GM12878 (cell line): ENCODE results near the gene KCNH6. TPM values are rescaled to one million over a fixed set of nuclear protein-coding genes. Genes with fewer than 3 reads are reported as not detected.

Experiments used
- ATAC-seq: fragments of 200-7000 bp; cut with Tn5 transposase; 3 replicates; pipeline ENCODE4 v1.9.1; 2020; ENCODE audit warnings: mild to moderate bottlenecking, moderate library complexity
- BruUV-seq: library from RNA; stranded (reverse); fragments of 400-500 nt; replicated peaks from 2 replicates; lab custom pipeline; 2021; lab: Mats Ljungman, UMichigan
- CTCF ChIA-PET: fragments of 300-600 bp; sonication (Branson Sonifier 250); formaldehyde crosslinking; extraction: SDS; loops from one replicate; lab custom pipeline; 2021; ENCODE audit warnings: inconsistent platforms; lab: Yijun Ruan, JAX
- POLR2A ChIA-PET: fragments of 350-600 bp; formaldehyde crosslinking; extraction: SDS; loops from one replicate; lab custom pipeline; 2021; ENCODE audit warnings: inconsistent platforms; lab: Charles Lee
- RAD21 ChIA-PET: fragments of 300-600 bp; sonication (Branson Sonifier 250); formaldehyde crosslinking; loops from one replicate; lab custom pipeline; 2023; ENCODE audit warnings: antibody characterized with exemption; ENCODE audit not compliant: unreplicated experiment; lab: Charles Lee
- SMC1A ChIA-PET: fragments of 300-600 bp; sonication (Branson Sonifier 250); formaldehyde crosslinking; loops from one replicate; lab custom pipeline; 2023; ENCODE audit not compliant: unreplicated experiment, uncharacterized antibody; lab: Charles Lee
- DNase-seq: peaks from one replicate; pipeline ENCODE4 v3.0.0-alpha.2; 2011; ENCODE audit warnings: low read depth, low spot score
- FAIRE-seq: peaks from 3 replicates; lab custom pipeline; 2011; peaks lifted over from hg19 to GRCh38; lab: Jason Lieb, UNC
- H2AFZ ChIP-seq: 2 replicates; pipeline ENCODE4 v1.6.0; 2011; ENCODE audit warnings: low read depth, low read length, control low read depth; ENCODE audit not compliant: control insufficient read depth
- H3K27ac ChIP-seq: 2 replicates; pipeline ENCODE4 v1.5.1; 2011; ENCODE audit warnings: control low read depth; ENCODE audit not compliant: control insufficient read depth, insufficient read depth
- H3K27me3 ChIP-seq, 2 experiments: replicated peaks in 1 of 2; 2 replicates each; pipeline versions ENCODE4 v1.6.0 to v1.6.1; 2011; ENCODE audit warnings: low read length in 1 of 2; ENCODE audit not compliant: control insufficient read depth in 2 of 2, insufficient read depth in 2 of 2
- H3K36me3 ChIP-seq, 2 experiments: 2 replicates each; pipeline ENCODE4 v1.5.1; 2011; ENCODE audit warnings: low read length in 1 of 2; ENCODE audit not compliant: control insufficient read depth in 2 of 2, insufficient read depth in 2 of 2
- H3K4me1 ChIP-seq: 2 replicates; pipeline ENCODE4 v1.6.1; 2011; ENCODE audit warnings: mild to moderate bottlenecking, low read length, moderate library complexity, mixed read lengths; ENCODE audit not compliant: control insufficient read depth, insufficient read depth
- H3K4me2 ChIP-seq: 2 replicates; pipeline ENCODE4 v1.6.0; 2011; ENCODE audit warnings: control low read depth; ENCODE audit not compliant: control insufficient read depth, insufficient read depth
- H3K4me3 ChIP-seq: fragments of 200-600 bp; sonication (generic); 2 replicates; pipeline ENCODE4 v1.5.1; 2016
- H3K79me2 ChIP-seq: 2 replicates; pipeline ENCODE4 v1.6.0; 2011; ENCODE audit warnings: low read length; ENCODE audit not compliant: control insufficient read depth, insufficient read depth
- H3K9ac ChIP-seq: 2 replicates; pipeline ENCODE4 v1.8.0; 2011; ENCODE audit warnings: low read length, control low read depth, mixed read lengths; ENCODE audit not compliant: control insufficient read depth, insufficient read depth
- H3K9me3 ChIP-seq: replicated peaks from 3 replicates; pipeline ENCODE4 v1.5.1; 2011; ENCODE audit warnings: mild to moderate bottlenecking, low read length; ENCODE audit not compliant: control insufficient read depth, insufficient read depth
- H4K20me1 ChIP-seq: 2 replicates; pipeline ENCODE4 v1.6.0; 2011; ENCODE audit not compliant: control insufficient read depth, insufficient read depth
- EZH2 ChIP-seq: IDR thresholded peaks from 2 replicates; pipeline ENCODE4 v1.6.1; 2012; ENCODE audit warnings: low read depth, mild to moderate bottlenecking, control low read depth, inconsistent platforms, low read length, borderline replicate concordance; ENCODE audit not compliant: control insufficient read depth
- HCFC1 ChIP-seq: fragments of 150-350 bp; IDR thresholded peaks from 2 replicates; pipeline ENCODE4 v1.6.1; 2014; ENCODE audit warnings: low read length
- PAX5 ChIP-seq: IDR thresholded peaks from 2 replicates; pipeline ENCODE4 v1.6.1; 2011; ENCODE audit warnings: low read depth, low read length, borderline replicate concordance
- YY1 ChIP-seq: IDR thresholded peaks from 2 replicates; pipeline ENCODE4 v1.6.1; 2011; ENCODE audit warnings: low read depth, mild to moderate bottlenecking, low read length
- WGBS: methylation state at CpG from one replicate; pipeline ENCODE4 v1.1.6; 2016; ENCODE audit warnings: low lambda C conversion rate; ENCODE audit not compliant: insufficient replicate concordance, insufficient coverage; ENCODE audit errors: missing lambda C conversion rate; 5-methylcytosine and 5-hydroxymethylcytosine counted together
- in situ Hi-C: fragments of 300-500 bp; cut with MboI; formaldehyde crosslinking; loops from 9 replicates; pipeline ENCODE4 v1.14.3; 2018; ENCODE audit warnings: mixed read lengths
- intact Hi-C: fragments of 100-400 bp; cut with micrococcal nuclease; formaldehyde crosslinking; loops from one replicate; pipeline ENCODE4 v1.14.2; 2022; ENCODE audit not compliant: unreplicated experiment
- polyA plus RNA-seq, 11 experiments: library from polyadenylated mRNA; depleted of rRNA in 4 of 11; unstranded in 6 of 11; stranded (reverse) in 5 of 11; fragments of >200 nt; fragmentation: Nextera tagmentation in 4 of 11; fragmentation: Illumina TruSeq in 1 of 11; extraction: Ambion mirVana in 4 of 11; extraction: Trizol in 1 of 11; gene quantifications; 1 replicate in 1 of 11; 2 replicates in 10 of 11; pipeline versions ENCODE4 v1.2.1 to v1.2.3, GENCODE V29; 2011 to 2016; ENCODE audit warnings: inconsistent platforms in 2 of 11, missing spikeins in 2 of 11, low read depth in 1 of 11
- total RNA-seq, 4 experiments: library from RNA; depleted of rRNA in 3 of 4; stranded (reverse); fragments of >200 nt in 3 of 4; fragmentation: Illumina TruSeq in 1 of 4; extraction: Trizol in 1 of 4; gene quantifications; 2 replicates each; pipeline versions ENCODE4 v1.2.1 to v1.2.3, GENCODE V29; 2013 to 2021
- TF ChIP-seq, protein P1 (sequence below): IDR thresholded peaks from 2 replicates; pipeline ENCODE4 v1.6.1; 2011; ENCODE audit warnings: low read depth, low read length, improper control_type of control experiment, borderline replicate concordance

The KCNH6 gene
- total and polyA plus RNA-seq, 10 of the 15 experiments (the other 5 are each of a cell fraction or from before 2014, with no cell fraction given) = not detected

DNA sequence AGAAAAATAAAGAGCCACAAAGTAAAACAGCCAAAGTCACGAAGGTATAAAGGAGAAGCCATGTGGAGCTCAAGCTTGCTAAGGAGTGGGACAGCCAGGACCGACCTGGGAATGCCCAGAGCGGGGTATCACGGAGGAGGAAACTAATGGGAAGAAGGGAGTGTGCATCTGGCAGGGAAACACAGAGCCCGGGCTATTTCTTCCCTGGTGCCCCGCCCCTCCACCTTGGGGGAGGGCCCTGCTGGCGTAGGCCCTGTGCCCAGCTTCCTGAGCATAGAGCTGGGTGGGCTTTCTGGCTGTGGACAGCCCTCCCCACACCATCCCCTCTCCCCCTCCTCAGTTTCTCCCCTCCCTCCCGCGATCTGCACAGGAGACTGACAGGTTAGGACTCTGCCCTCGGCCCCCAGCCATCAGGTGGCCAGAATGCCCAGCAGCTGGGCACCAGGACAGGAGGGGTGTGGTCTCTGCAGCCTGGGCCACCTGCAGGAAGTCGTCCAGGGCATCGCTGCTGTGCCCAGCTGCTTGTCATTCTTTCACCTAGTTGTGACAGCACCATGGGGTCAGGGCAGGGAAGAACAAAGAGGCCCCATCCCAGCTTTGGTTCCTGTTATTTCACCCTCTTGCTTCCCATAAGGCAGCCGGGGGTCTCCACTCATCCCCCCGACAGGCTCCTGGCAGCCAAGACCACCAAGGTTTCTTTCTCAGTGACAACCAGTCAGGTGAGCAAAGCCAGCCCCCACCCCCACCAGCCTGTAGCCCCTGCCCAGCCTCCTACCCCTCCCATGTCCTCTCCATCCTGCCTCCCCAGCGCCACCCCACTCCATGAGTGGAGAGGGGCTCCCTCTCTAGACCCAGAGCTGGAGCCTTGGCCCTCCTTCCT is 20.0 kb downstream of the KCNH6 start:
- H3K79me2 ChIP-seq = no peaks in the 10 kb centered on the region
- ChIA-PET POLR2A (interaction anchor here (1.3 kb wide), 1 partner anchor 11 kb away, joined by 3 read pairs; no protein-coding TSS in a partner anchor), CTCF (interaction anchor here (0.9 kb wide), 1 partner anchor 69 kb away, joined by 4 read pairs; no protein-coding TSS in a partner anchor), SMC1A (interaction anchor here (0.9 kb wide), 1 partner anchor 20 kb away, joined by 3 read pairs; no protein-coding TSS in a partner anchor), RAD21 (no interaction called here)
- no peak overlapping the region for H3K27ac ChIP-seq
- no peak overlapping the region for H3K4me3 ChIP-seq
- H3K4me1 ChIP-seq = no peaks in the 10 kb centered on the region
- DNase-seq (no peak), FAIRE-seq (no peak), ATAC-seq (no peak)
- no peak overlapping the region for H3K4me2 ChIP-seq
- 30% methylated on average over 13 of the region's 15 CpGs for WGBS
- H2AFZ ChIP-seq = no peak overlapping the region
- no peaks in the 10 kb centered on the region for H4K20me1 ChIP-seq
- in situ Hi-C loops = no loop called here
- intact Hi-C loops = no loop called here
- BruUV-seq = no TSS peak
- TF ChIP-seq HCFC1 (no peak), PAX5 (no peak), EZH2 (no peak), YY1 (no peak)
- TF ChIP-seq, protein P1, sequence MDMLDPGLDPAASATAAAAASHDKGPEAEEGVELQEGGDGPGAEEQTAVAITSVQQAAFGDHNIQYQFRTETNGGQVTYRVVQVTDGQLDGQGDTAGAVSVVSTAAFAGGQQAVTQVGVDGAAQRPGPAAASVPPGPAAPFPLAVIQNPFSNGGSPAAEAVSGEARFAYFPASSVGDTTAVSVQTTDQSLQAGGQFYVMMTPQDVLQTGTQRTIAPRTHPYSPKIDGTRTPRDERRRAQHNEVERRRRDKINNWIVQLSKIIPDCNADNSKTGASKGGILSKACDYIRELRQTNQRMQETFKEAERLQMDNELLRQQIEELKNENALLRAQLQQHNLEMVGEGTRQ = no peak
- no peaks in the 10 kb centered on the region for H3K36me3 ChIP-seq
- H3K9me3 ChIP-seq = no peaks in the 10 kb centered on the region
- H3K9ac ChIP-seq = no peak overlapping the region
- H3K27me3 ChIP-seq = peaks cover 0 to 6% of the 10 kb centered on the region in 2 experiments; a peak in 3 of 4 replicates
